Stimulated activated CD4-positive, alpha-beta T cell treated with anti-CD3 and anti-CD28 coated beads, TNF-alpha, amount 100 ng/mL, for 48 hours (primary cell): ENCODE data around the gene CTSA.
"Not testable (repeated sequence)": the region's sequence is repeated elsewhere in the genome, so short reads cannot be mapped to it uniquely, and the experiment has no call there.

Experiments
- DNase-seq, 3 donors: peaks; one replicate each; pipeline ENCODE4 v3.0.0-alpha.2; 2020; ENCODE audit warnings: low read depth in 3 of 3

The CTSA gene

GRCh38 chr20:45866454-45866853, 24.7 kb upstream of the CTSA start:
- DNase-seq: no peak

GRCh38 chr20:45867136-45867818, 23.9 kb upstream of the CTSA start:
- DNase-seq: no peak

GRCh38 chr20:45867819-45868176, 23.3 kb upstream of the CTSA start:
- DNase-seq: no peak

- DNase-seq: no peak
Measured at GRCh38 chr20:45872626-45873025, 18.5 kb upstream of the CTSA start.

- DNase-seq: no peak
Measured at GRCh38 chr20:45873409-45874103, 17.6 kb upstream of the CTSA start.

- not testable (repeated sequence) for DNase-seq
Measured at GRCh38 chr20:45874104-45874481, 17.0 kb upstream of the CTSA start.

- DNase-seq: no peak
Measured at GRCh38 chr20:45874576-45874975, 16.6 kb upstream of the CTSA start.

- DNase-seq: no peak
Measured at GRCh38 chr20:45878076-45878761, 12.9 kb upstream of the CTSA start.

GRCh38 chr20:45880988-45881788, 9.9 kb upstream of the CTSA start, which contains the start of gene ZSWIM1:
TSS of gene ZSWIM1 (plus strand) at chr20:45881227. CDS start at chr20:45882593, 1,366 bp downstream.
- peak; percentile 97 to 98 (median 98) for DNase-seq

- no peak for DNase-seq
Measured at GRCh38 chr20:45882469-45883099, 8.6 kb upstream of the CTSA start.

- no peak for DNase-seq
Measured at GRCh38 chr20:45883100-45883469, 8.1 kb upstream of the CTSA start.

- DNase-seq: no peak
Measured at GRCh38 chr20:45886590-45887345, 4.4 kb upstream of the CTSA start.

- DNase-seq: no peak
Measured at GRCh38 chr20:45887346-45887715, 3.8 kb upstream of the CTSA start, which contains the start of gene SPATA25. TSS of gene SPATA25 (minus strand) at chr20:45887622. CDS start at chr20:45887590, 32 bp downstream.

GRCh38 chr20:45888681-45889080, 2.5 kb upstream of the CTSA start:
- DNase-seq: no peak

GRCh38 chr20:45890077-45890984, 804 bp upstream of the CTSA start:
- peak in 2 of 3 donors; percentile 29 to 48 for DNase-seq

- DNase-seq: no peak
Measured at GRCh38 chr20:45892049-45892825, 1.1 kb downstream of the CTSA start.

GRCh38 chr20:45892828-45893500, 1.8 kb downstream of the CTSA start:
- no peak for DNase-seq

- DNase-seq: no peak
Measured at GRCh38 chr20:45893831-45894230, 2.7 kb downstream of the CTSA start.
